Type B pancreatic cell (in vitro differentiated cells): ENCODE data around the gene RTL10. TPM values are rescaled to one million over a fixed set of nuclear protein-coding genes. Genes with fewer than 3 reads are reported as not detected.

ENCODE experiments used
- DNase-seq: peaks from one replicate; pipeline ENCODE4 v3.0.0; 2021; ENCODE audit warnings: mixed read lengths; ENCODE audit not compliant: unreplicated experiment; ENCODE audit errors: extremely low spot score
- H3K27ac Mint-ChIP-seq: 2 replicates; pipeline ENCODE4 v1.8.0; 2021; ENCODE audit warnings: mild to moderate bottlenecking, mixed read lengths
- H3K27me3 Mint-ChIP-seq: 2 replicates; pipeline ENCODE4 v1.8.0; 2021; ENCODE audit warnings: mixed read lengths
- H3K36me3 Mint-ChIP-seq: 2 replicates; pipeline ENCODE4 v1.8.0; 2021; ENCODE audit warnings: mixed read lengths
- H3K4me1 Mint-ChIP-seq: one replicate; pipeline ENCODE4 v1.8.0; 2021; ENCODE audit warnings: mixed read lengths; ENCODE audit not compliant: unreplicated experiment
- H3K4me3 Mint-ChIP-seq: 2 replicates; pipeline ENCODE4 v1.8.0; 2021; ENCODE audit warnings: mild to moderate bottlenecking, mixed read lengths
- H3K9me3 Mint-ChIP-seq: 2 replicates; pipeline ENCODE4 v1.8.0; 2021; ENCODE audit warnings: mixed read lengths
- CTCF ChIP-seq: fragments of 200-600 bp; sonication (generic); conservative IDR thresholded peaks from 2 replicates; pipeline ENCODE4 v1.5.0; 2021; ENCODE audit warnings: antibody characterized with exemption, mild to moderate bottlenecking
- total RNA-seq: library from RNA; stranded (reverse); gene quantifications from 2 replicates; pipeline ENCODE4 v1.2.1, GENCODE V29; 2021; ENCODE audit warnings: low replicate concordance

The RTL10 gene
- total RNA-seq, 1 donor from 2014 or later, result 28.8 TPM

DNA sequence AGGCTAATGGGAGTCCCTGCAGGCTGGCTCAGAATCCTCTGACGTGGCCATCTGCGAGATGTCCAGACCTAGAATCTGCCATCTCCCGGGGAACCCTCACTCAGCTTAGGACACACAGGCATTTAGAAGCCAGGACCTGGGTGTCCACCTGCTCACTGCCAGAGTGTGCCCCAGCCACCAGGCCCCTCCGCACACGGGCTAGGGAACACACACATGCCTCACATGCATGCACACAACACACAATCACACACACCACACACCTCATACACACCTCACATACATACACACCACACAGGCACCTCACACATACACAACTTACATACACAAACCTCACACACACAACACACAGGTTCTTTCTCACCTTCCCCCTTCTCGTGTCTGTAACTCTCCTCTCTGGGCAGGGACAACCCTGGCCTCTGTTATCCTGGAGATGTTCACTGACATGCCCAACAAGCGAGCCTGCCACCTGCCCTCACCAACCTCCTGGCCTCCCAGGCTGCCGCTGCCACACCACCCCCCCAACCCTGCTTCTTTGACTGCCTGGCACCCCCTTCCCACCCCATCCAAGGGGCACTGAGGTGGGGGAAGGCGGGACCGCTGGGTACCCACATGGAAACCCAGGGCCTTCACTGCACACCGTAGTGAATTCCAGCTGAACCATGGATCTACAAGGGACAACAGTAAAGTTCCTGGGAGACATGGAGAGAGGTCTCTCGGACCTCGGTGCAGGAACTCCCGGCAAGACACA lies 38.1 kb downstream of the RTL10 start:
- no peak overlapping the region for H3K4me3 Mint-ChIP-seq
- H3K9me3 Mint-ChIP-seq, result no peaks in the 10 kb centered on the region
- H3K36me3 Mint-ChIP-seq, result no peaks in the 10 kb centered on the region
- TF ChIP-seq CTCF, result no peak
- no peaks in the 10 kb centered on the region for H3K27me3 Mint-ChIP-seq
- peaks cover 13% of the 10 kb centered on the region for H3K4me1 Mint-ChIP-seq
- no peak for DNase-seq
- no peak overlapping the region for H3K27ac Mint-ChIP-seq

DNA sequence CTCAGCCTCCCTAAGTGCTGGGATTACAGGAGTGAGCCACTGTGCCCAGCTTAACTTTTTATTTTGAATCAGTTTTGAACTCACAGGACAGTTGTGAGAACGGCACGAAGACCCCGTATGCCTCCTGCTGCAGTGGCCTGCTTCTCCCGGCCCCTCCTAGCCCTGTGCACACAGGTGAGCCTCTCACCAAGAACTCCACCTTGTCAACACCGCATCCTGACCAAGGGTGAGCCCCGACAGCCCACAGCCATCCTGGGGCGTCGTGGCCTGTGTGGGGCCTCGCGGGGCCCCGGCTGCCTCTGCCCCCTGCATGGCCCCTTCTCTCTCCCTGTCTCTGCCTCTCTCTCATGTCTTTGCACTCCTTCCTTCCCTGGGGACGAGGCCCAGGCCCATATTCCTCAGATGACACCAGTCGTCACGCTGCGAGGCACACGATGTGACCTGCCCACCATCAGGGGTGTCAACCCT lies 38.8 kb downstream of the RTL10 start:
- no peak for TF ChIP-seq CTCF
- peak overlapping the region; percentile 59 for H3K4me3 Mint-ChIP-seq
- H3K9me3 Mint-ChIP-seq, result no peaks in the 10 kb centered on the region
- no peaks in the 10 kb centered on the region for H3K36me3 Mint-ChIP-seq
- no peak for DNase-seq
- H3K27me3 Mint-ChIP-seq, result no peaks in the 10 kb centered on the region
- no peak overlapping the region for H3K27ac Mint-ChIP-seq
- peaks cover 13% of the 10 kb centered on the region for H3K4me1 Mint-ChIP-seq

DNA sequence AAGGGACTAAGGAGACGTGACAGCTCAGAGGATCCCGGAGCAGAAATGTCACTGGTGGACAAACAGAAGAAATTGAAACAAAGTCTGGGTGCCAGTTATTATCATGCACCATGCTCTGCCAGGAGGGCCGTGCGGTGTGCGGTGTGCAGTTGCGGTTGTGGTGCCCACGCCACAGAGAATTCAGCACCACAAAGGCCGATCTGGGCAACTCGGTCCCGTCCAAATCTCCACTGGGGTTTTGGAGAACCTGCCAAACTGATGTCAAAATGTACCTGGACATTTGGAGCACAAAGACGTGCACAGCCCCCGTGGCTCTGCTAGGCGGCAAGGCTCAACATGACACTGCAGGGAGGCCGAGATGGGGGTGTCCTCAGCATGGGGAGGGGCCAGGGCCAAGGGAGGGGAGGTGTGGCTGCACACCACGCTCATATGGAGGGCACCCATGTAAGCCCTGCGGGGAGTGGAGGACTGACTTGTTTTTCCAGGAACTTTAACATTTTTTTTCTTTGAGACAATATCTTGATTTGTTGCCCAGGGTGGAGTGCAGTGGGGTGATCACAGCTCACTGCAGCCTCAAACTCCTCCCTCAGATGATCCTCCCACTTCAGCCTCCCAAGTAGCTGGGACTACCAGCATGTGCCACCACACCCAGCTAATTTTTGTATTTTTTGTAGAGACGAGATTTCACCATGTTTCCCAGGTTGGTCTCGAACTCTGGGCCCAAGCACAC lies 39.4 kb downstream of the RTL10 start:
- no peaks in the 10 kb centered on the region for H3K36me3 Mint-ChIP-seq
- H3K9me3 Mint-ChIP-seq, result no peaks in the 10 kb centered on the region
- H3K4me3 Mint-ChIP-seq, result no peak overlapping the region
- peaks cover 13% of the 10 kb centered on the region for H3K4me1 Mint-ChIP-seq
- no peak for DNase-seq
- no peak for TF ChIP-seq CTCF
- H3K27ac Mint-ChIP-seq, result no peak overlapping the region
- H3K27me3 Mint-ChIP-seq, result no peaks in the 10 kb centered on the region

DNA sequence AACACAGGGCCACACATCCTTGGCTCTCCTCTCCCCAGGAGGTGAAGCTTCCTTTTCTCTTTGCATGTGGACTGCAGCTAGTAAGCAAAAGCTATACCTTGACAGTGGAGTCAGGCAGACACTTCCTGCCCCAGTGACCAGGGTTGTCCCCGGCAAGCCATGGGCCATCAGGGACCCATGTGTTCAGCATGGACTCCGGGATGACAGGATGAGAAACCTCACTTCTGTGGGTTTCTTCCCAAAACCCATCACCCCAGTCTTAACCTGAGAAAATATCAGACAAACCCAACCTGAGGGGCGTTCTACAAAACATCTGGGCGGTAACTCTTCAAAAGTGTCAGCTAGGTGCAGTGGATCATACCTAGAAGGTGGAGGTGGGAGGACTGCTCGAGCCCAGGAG lies 40.2 kb downstream of the RTL10 start:
- Mint-ChIP-seq H3K27ac (no peak overlapping the region), H3K4me1 (peaks cover 13% of the 10 kb centered on the region), H3K4me3 (no peak overlapping the region), H3K27me3 (no peaks in the 10 kb centered on the region), H3K36me3 (no peaks in the 10 kb centered on the region), H3K9me3 (no peaks in the 10 kb centered on the region)
- DNase-seq, result no peak
- no peak for TF ChIP-seq CTCF

- Mint-ChIP-seq H3K4me3 (no peak overlapping the region), H3K27ac (no peak overlapping the region), H3K36me3 (no peaks in the 10 kb centered on the region), H3K27me3 (no peaks in the 10 kb centered on the region), H3K4me1 (peaks cover 13% of the 10 kb centered on the region), H3K9me3 (no peaks in the 10 kb centered on the region)
- no peak for DNase-seq
- TF ChIP-seq CTCF, result no peak
Observed at GRCh38 chr22:19812910-19813309, 41.8 kb downstream of the RTL10 start.
